Endometrium (tissue), 2 donors: ENCODE measurements around the gene C2CD2L.
A peak's percentile ranks its signal among the peaks of the same experiment; 100 is the strongest.
"Not testable (repeated sequence)": the region's sequence is repeated elsewhere in the genome, so short reads cannot be mapped to it uniquely, and the experiment has no call there.

Source experiments
- FAIRE-seq: peaks from 2 replicates; lab custom pipeline; 2012; peaks lifted over from hg19 to GRCh38; lab: Jason Lieb, UNC
- donor health status: control.
- donor health status: control.

C2CD2L gene

DNA sequence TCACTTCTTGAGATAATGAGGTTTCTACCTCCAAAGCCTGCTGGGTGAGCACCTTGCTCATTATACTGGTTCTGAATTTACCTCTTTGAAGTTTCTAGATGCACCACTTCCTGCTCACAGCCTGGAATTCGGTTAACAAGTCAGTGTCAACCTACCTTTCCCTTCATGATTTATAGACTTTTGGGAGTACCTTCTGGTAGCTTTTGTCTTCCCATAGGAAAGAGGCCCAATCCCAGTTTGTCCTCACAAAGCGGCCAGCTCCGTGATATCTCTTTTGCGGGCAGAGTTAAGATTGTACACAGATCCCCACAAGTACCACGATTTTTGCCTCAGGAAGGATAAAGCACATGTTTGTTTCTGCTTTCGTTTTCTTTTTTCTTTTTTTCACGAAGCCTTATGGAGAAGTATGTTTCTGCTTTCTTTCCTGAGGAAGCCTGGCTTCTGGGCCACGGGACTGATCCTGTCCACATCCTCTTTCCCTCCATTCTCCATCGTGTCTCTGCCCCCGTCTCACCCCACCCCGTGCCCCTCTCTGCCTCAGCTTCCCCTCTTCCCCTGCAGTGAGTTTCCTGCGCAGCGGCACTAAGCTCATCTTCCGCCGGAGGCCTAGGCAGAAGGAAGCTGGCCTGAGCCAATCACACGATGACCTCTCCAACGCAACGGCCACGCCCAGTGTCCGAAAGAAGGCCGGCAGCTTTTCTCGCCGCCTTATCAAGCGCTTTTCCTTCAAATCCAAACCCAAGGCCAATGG is 8.5 kb downstream of the C2CD2L start:
- FAIRE-seq, result no peak

DNA sequence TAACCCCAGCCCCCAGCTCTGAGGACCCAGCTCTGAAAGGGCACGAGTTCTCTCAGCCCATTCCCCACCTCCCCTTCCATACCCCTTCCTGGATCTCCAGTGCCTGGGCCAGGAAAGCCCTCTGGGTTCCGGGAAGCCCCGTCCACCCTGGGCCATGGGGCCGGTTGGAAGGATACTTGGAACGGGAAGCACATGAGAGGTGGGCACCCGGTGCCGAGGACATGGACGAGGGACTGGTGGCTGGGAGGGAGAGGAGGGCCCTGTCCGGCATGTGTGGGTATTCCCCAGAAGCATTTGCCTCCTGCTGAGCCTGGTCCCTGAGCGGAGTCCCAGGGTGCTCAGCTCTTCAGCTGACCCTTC is 9.1 kb downstream of the C2CD2L start:
- no peak for FAIRE-seq

DNA sequence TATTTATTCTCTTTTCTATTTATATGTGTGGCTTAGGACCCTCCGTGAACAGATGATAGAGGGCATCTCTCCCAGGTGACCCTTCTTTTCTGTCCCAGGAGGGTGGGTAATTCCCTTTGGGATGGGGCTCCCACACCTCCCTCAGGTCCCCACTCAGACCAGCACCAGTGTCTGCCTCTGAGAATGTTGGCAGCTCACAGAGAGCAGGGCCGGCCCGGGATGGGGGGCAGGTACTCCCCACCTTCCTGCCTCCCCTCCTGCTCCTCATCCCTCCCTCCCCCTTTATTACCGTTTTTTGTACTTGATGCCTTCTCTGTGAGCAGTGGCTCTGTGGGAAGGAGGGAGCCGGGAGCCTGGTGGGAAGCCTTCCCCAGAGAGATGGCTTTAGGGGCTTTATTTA is 9.5 kb downstream of the C2CD2L start:
- no peak for FAIRE-seq

DNA sequence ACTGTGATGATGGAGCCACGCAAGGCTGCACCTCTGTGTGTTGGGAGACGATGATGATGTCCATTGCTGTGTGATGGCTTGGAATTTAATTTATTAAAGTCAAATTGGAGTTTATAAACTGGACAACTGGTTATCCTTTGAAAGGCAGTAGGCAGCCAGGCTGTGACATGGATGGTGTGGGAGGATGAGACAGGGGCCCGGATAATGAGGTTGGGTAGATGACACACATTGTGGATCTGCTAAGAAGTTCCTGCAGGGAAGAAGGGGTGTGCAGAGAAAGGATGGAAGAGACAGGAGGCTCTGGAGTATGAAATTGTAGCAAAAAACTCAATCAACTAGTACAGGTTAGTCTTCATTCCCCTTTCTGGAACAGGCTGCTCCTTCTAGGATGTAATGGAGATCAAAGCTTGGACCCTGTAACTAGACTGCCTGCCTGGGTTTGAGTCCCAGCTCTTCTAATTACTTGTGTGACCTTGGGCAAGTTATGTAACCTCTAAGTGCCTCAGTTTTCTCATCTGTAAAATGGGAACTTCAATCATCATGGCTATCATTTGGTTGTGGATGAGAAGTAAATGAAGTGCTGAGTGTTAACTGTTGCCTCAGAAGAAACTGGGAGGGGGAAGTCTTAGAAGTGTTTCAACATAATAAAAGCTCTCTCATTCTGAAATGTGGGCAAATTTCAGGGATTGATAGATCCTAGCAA is 10.0 kb downstream of the C2CD2L start:
- FAIRE-seq, result no peak

DNA sequence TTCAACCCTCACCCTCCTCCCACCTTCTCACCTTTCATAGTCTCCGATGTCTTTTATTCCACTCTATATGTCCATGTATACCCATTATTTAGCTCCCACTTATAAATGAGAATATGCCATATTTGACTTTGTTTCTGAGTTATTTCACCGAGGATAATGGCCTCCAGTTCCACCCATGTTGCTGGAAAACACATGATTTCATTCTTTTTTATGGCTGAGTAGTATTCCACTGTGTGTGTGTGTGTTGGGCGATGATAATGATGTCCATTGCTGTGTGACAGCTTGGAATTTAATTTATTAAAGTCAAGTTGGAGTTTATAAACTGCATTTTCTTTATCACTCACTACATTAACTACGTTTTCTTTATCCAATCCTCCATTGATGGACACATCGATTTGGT is 11.1 kb downstream of the C2CD2L start:
- no peak for FAIRE-seq

DNA sequence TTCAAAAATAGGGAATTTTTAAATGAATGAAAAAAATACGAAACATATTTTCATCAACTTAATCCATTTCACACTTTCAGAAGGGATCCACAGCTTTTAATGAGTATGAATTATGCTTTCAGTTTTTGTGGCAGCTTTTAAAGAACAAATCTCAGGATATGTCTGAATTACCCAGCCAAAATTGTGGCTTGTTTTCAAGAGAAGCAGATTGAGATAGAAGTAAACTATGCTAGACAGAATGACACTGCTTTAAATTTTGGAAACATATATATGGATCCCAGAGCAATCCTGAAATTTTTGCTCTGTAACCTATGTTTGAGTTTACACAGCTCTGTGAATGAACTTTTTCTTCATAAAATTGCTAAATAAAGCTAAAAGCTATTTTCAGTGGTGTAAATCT is 11.8 kb downstream of the C2CD2L start:
- FAIRE-seq, result no peak

DNA sequence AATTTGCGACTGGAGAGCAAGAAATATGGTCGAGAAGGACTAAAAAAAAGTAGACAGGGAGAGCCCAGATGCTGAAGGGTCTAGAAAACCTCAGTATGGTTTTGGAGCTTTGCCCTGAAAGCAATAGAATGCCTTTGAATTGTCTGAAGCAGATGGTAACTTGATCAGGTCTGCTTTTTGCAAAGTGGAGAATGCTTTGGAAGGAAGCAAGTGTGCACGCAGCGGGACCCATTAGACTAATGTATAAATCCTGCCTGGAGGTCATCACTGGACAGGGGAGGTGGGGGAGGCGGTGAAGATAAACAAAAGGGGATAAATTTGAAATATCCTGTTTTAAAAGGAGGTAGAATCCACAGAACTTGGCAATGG is 13.5 kb downstream of the C2CD2L start:
- FAIRE-seq, result no peak

DNA sequence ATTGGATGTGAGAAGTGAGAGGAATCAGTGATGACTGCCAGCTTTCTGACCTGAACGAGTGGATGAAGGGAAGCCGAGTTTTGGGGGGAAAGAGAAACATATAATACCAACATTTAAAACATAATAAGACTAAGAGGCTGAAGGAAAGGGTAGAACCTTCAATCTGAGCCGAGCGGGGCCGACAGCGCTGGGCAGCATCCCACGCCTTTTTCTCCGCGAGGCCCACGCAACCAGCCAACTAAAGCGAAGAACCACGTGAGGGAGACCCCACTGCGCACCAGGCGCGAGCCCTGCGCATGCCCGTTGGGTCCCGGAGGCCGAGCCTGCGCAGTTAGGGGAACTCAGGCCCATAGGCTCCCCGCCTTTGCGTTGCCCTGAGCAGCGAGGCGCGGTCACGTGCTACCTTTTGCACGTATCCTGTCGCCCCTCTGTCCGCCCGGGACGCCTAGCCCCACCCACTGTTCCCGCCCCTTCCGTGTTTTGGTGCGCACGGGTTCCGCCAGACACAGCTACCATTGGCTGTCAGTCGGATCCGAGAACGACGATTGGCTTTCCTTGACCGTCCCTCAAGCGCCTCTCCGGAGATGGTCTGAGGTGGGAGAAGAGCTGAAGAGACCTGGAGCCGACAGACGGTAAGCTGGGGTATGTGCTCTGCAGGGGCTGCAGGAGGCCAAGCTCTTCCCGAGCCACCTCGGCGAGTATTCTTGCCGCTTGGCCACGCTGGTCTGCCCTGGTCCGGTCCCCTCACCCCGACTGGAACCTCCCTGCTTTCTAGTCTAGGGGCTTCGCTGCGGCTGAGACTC is 14.1 kb downstream of the C2CD2L start, which contains the start of gene HINFP:
Gene HINFP (plus strand): TSS at position 573 of the 803 bp plus-strand sequence. CDS start 5,365 bp downstream, outside the sequence.
- FAIRE-seq, result peak; percentile 86

DNA sequence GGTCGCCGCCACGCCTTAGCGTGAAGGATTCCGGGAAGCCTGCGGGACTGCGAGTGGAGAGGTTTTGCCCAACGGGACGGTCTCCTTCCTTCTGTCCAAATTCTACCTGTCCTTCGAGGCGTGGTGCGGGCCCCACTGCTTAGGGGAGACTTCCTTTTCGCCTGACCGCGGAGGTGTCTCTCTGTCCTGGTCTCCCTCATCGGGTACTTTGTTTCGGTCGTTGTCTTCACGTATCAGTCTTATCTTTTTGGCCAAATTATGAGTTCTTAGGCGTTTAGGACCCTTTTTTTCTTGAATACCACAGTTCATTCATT is 14.6 kb downstream of the C2CD2L start:
- no peak for FAIRE-seq

DNA sequence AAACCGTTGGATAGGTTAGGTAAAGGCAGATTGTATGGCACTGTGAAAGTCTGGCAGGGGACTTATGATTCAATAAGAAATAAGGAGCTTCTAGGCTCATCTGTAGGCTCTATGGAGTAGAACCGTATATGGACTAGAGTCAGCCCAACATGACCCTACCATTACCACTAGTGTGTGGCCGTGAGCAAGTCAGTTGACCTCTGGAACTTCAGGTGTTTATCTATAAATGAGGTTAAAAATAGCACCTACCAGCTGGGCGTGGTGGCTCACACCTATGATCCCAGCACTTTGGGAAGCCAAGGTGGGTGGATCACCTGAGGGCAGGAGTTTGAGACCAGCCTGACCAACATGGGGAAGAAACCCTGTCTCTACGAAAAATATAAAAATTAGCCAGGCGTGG is 18.7 kb downstream of the C2CD2L start:
- FAIRE-seq, result no peak

DNA sequence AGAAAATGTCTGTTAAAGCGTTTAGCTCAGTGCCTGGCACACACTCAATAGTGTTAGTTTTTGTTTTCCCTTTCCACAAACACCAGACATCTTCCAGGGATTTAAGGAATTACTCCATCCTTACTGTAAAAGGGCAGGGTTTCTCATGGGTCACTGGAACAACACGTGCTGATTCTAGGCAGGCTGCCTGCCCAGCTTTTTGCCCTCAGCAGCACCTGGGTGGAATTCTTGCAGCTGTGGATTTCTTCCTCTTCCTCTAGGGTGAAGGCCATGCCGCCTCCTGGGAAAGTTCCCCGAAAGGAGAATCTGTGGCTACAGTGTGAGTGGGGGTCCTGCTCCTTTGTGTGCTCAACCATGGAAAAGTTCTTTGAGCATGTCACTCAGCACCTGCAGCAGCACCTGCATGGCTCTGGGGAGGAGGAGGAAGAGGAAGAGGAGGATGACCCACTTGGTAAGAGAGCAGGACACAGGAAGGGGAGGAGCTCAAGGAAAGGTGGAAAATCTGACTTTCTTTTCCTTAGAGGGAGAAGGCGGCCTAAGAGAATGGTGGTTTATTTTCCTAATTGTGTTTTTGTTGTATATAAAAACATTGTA is 19.6 kb downstream of the C2CD2L start:
- no peak for FAIRE-seq

DNA sequence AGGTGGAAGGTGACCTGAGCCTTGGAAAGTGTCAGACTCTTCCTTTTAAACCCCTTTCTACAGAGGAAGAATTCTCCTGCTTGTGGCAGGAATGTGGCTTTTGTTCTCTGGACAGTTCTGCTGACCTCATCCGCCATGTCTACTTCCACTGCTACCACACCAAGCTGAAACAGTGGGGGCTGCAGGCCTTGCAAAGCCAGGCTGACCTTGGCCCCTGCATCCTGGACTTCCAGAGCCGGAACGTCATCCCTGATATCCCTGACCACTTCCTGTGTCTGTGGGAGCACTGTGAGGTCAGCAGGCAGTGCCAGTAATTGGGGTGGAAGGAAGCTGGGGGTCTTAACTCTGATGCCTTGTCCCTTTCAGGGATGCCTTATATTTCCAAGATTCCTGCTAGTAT is 23.5 kb downstream of the C2CD2L start:
- no peak for FAIRE-seq

DNA sequence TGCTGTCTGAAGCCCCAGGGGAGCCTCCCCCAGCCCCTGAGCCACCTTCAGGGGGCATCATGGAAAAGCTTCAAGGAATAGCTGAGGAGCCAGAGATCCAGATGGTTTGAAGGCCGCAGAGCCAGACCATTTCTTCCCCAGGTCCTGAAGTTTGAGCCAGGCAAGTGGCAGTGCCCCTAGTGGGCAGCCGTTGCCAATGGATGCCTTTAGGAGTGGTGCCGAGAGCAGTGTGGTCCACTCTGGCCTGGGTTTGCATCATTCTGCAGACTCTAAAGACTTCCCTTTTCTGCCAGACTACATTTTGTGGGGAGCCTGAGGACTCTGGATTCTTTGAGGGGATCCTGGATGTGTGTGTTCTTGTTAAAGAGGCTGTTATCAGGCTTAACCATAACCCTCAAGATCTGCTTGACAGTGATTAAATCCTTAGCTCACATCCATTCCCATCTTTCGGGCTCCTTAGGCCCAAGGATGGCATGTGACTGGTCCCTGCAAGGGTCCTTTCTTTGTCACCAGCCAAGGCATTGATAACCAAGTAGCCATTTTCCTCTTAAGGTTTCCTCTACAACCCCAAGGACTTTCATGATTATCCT is 27.3 kb downstream of the C2CD2L start:
- FAIRE-seq, result no peak

DNA sequence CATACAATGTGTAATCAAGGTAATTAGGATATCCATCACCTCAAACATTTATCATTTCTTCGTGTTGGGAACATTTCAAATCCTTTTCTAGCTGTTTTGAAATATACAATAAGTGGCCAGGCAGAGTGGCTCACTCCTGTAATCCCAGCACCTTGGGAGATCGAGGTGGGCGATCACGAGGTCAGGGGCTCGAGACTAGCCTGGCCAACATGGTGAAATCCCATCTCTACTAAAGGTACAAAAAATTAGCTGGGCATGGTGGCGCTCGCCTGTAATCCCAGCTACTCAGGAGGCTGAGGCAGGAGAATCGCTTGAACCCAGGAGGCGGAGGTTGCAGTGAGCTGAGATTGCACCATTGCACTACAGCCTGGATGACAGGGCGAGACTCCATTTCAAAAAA is 32.1 kb downstream of the C2CD2L start:
- FAIRE-seq, result not testable (repeated sequence)

DNA sequence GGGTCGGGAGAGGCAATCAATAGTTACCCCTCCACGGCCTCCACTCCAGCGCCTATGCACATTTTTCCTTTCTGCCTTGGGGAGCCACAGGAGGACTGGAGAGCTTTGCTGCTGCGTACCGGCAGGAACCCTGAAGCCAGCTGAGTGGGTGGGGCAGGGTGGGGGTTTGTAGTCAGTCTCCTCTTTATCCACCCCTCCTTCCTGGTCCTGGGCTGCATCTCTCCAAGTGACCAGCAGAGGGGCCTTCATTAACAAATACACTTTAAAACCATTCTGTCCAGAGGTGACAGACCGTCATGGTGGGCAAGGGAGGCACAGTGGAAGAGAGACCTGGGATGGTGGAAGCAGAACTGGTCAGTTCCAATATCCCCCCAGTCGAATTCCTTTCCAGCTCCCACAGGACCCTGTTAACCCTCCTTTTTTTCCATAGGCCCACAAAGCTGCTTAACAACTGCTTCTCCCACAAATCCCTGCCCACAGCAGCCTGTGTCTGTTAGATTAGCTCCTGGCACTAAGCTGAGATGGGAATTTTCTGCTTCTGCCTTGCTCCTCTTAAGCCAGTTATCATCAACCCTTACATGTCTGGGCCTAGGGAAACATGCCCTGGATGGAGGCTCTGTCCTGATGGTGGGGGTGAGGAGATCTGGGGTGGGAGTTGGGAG is 37.8 kb downstream of the C2CD2L start:
- no peak for FAIRE-seq

DNA sequence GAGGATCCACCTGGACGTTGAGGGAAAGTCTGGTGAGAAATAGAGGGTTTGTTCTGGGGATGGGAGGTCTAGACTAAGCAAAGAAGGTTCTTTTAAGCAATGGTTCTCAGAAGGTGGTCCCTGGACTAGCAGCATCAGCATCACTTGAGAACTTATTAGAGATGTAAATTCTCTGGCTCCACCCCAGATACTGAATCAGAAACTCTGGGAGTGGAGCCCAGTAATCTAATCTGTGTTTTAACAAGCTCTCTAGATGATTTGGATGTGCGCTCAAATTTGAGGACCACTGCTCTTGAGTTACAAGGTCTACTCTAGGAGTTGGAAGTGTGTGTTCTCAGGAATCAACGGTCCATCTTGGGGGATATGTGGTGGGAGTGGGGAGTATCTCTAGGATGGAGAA is 38.4 kb downstream of the C2CD2L start:
- no peak for FAIRE-seq

DNA sequence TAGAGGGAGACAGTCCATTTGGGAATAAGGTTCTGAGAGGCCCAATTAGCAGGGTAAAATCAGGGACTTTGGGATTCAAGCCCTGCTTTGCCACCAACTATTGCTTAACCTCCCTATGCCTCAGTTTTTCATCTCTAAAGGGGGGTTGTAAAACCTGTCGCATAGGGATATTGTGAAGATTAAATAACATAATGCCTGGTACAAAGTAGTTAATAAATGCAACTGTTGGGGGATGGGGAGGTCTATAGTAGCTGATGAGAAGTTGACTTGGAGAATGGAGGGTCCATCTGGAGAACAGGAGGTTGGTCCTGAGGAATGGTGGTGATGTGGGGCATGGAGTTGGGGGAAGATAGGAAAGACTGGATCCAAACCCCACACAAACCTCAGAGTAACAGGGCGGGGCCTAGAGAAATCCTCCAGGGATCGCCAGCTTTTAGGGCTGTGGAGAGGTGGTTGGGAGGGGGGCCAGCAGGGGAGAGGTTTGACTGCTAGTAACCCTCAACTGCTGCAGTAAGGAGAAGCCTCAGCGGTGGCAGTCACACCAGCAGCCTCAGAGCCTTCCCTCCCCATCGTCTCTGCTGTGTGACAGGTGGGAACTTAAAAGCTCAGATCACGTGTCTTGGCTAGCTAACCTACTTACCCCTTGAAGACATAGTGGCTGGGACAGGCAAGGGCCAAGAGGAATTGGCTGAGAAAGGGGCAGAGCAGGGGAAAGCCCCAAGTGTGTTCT is 40.6 kb downstream of the C2CD2L start:
- no peak for FAIRE-seq

DNA sequence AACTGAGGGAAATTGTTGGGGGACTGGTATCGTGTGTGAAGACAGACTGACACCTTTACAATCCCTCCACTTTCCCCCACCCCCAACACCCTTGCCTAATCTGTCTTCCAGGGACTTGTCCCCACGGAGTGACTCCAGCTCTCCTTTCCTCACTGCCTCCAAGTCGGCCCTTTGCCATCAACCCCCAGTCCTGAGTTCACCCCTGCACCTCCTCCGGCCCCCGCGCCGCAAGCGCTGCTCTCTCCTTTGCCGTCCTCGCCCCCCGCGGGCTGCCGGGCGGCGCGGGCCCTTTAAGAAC is 41.5 kb downstream of the C2CD2L start:
- FAIRE-seq, result no peak

DNA sequence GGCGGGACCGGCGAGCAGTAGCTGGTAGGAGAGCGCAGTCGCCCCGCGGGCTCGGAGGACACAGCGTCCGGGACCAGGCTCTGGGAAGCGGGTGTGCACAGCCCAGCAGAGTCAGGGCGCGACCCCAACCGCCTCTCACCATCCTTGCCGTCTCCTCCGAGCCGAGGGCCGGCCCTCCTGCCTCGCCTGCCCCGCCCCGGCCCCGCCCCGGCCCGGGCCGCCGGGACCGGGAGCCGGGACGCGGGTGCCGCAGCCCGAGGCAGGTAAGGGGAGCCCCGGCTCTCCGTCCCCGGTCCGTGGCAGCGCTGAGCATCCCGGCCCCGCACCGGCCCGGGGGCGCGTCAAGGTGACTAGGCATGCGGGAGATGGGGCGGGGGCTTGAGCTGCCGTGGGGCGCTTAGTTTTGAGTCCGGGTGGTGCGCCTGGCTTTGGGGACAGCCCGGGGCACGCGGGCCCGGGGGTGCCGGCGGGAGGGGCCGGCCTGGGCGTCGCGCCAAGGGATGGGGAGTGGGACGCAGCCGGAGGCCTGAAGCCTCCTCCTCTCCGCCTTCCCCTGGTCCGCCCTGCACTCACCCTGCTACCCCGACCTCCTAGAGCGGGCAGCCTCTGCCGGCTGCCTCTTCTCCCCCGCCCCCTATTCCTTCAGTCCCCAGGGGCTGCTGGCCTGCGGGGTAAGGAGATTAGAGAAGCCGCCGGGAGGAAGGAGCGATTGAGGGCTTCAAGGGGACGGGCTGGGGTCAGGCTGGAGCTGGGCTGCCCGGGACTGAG is 42.1 kb downstream of the C2CD2L start, which contains the start of gene ABCG4:
Gene ABCG4 (plus strand): TSS at position 35 of the 768 bp plus-strand sequence. CDS start 914 bp downstream, outside the sequence.
- FAIRE-seq, result no peak

DNA sequence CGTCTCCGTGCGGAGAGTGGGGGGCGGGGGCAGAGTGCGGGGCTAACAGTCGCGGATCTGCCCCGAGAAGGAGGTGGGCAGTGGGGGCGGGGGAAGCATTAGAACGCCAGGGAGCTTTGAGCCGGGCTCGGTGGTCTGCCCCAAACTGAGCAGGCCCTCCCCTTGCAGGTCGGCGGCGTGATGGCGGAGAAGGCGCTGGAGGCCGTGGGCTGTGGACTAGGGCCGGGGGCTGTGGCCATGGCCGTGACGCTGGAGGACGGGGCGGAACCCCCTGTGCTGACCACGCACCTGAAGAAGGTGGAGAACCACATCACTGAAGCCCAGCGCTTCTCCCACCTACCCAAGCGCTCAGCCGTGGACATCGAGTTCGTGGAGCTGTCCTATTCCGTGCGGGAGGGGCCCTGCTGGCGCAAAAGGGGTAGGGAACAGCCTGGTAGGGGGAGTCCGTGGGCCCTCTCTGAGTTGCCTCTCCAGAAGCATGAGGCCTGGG is 42.7 kb downstream of the C2CD2L start:
- FAIRE-seq, result no peak
